H1 (cell line): Measurements from ENCODE around the gene AFAP1L2. TPM values are rescaled to one million over a fixed set of nuclear protein-coding genes. Genes with fewer than 3 reads are reported as not detected.

ENCODE experiments used
- CTCF ChIA-PET: fragments of 300-600 bp; sonication (Branson Sonifier 250); formaldehyde crosslinking; loops from one replicate; lab custom pipeline; 2021; ENCODE audit not compliant: partially characterized antibody; lab: Charles Lee
- POLR2A ChIA-PET: fragments of 300-600 bp; sonication (Branson Sonifier 250); formaldehyde crosslinking; loops from one replicate; lab custom pipeline; 2021; ENCODE audit warnings: inconsistent platforms; ENCODE audit not compliant: partially characterized antibody; lab: Charles Lee
- DNase-seq, 2 experiments: peaks; one replicate each; pipeline versions ENCODE4 v3.0.0 to v3.0.0-alpha.2; 2010 to 2022; ENCODE audit warnings: low spot score in 2 of 2, low read depth in 1 of 2, mixed read lengths in 1 of 2
- FAIRE-seq: peaks from 2 replicates; lab custom pipeline; 2011; peaks lifted over from hg19 to GRCh38; lab: Jason Lieb, UNC
- H2AFZ ChIP-seq: 2 replicates; pipeline ENCODE4 v1.8.1; 2012; ENCODE audit warnings: low read length, inconsistent platforms
- H2AK5ac ChIP-seq: 2 replicates; pipeline ENCODE4 v1.6.1; 2013; ENCODE audit warnings: low read depth, low read length
- H2BK120ac ChIP-seq: replicated peaks from 2 replicates; pipeline ENCODE3; 2013; ENCODE audit warnings: low read depth, low read length, inconsistent platforms
- H2BK12ac ChIP-seq: 2 replicates; pipeline ENCODE4 v1.6.1; 2013; ENCODE audit warnings: low read depth, low read length
- H2BK15ac ChIP-seq: 2 replicates; pipeline ENCODE4 v1.6.1; 2013; ENCODE audit warnings: low read length
- H2BK20ac ChIP-seq: 2 replicates; pipeline ENCODE4 v1.6.1; 2013; ENCODE audit warnings: low read length
- H2BK5ac ChIP-seq: 2 replicates; pipeline ENCODE4 v1.6.1; 2013; ENCODE audit warnings: low read depth, low read length
- H3K14ac ChIP-seq: 2 replicates; pipeline ENCODE4 v1.6.1; 2013; ENCODE audit warnings: inconsistent platforms; ENCODE audit not compliant: insufficient read length
- H3K18ac ChIP-seq: 2 replicates; pipeline ENCODE4 v1.6.1; 2013; ENCODE audit warnings: low read length; ENCODE audit errors: extremely low read depth
- H3K23ac ChIP-seq: 2 replicates; pipeline ENCODE4 v1.6.1; 2013; ENCODE audit warnings: inconsistent platforms; ENCODE audit not compliant: insufficient read length
- H3K23me2 ChIP-seq: 2 replicates; pipeline ENCODE4 v1.6.1; 2013; ENCODE audit warnings: low read depth, low read length
- H3K27ac ChIP-seq: 2 replicates; pipeline ENCODE4 v1.6.1; 2011; ENCODE audit warnings: low read depth, low read length, inconsistent platforms
- H3K27me3 ChIP-seq, 4 experiments: replicated peaks in 1 of 4; 1 replicate in 1 of 4; 2 replicates in 3 of 4; pipeline versions ENCODE4 v1.6.1 to v1.8.1; 2011 to 2013; ENCODE audit warnings: low read length in 3 of 4, mild to moderate bottlenecking in 3 of 4, inconsistent platforms in 2 of 4, mixed read lengths in 2 of 4, moderate library complexity in 1 of 4; ENCODE audit not compliant: control insufficient read depth in 3 of 4, insufficient read depth in 3 of 4; ENCODE audit errors: extremely low read depth in 1 of 4
- H3K36me3 ChIP-seq, 4 experiments: 2 replicates each; pipeline versions ENCODE4 v1.6.1 to v1.8.1; 2011 to 2013; ENCODE audit warnings: mild to moderate bottlenecking in 4 of 4, low read length in 3 of 4, moderate library complexity in 2 of 4, control low read depth in 1 of 4, inconsistent platforms in 1 of 4; ENCODE audit not compliant: insufficient read depth in 4 of 4, control insufficient read depth in 2 of 4
- H3K4ac ChIP-seq: replicated peaks from 2 replicates; pipeline ENCODE3; 2013; ENCODE audit warnings: low read length, low read depth, mixed read lengths, inconsistent platforms; ENCODE audit not compliant: insufficient read length
- H3K4me1 ChIP-seq, 4 experiments: replicated peaks in 1 of 4; 1 replicate in 1 of 4; 2 replicates in 3 of 4; pipeline versions ENCODE4 v1.6.1 to v1.8.1; 2011 to 2013; ENCODE audit warnings: low read length in 3 of 4, inconsistent platforms in 2 of 4, mixed read lengths in 1 of 4; ENCODE audit not compliant: insufficient read depth in 4 of 4, control insufficient read depth in 3 of 4
- H3K4me2 ChIP-seq, 2 experiments: 2 replicates each; pipeline versions ENCODE4 v1.6.1 to v1.8.1; 2011 to 2013; ENCODE audit warnings: low read depth in 2 of 2, low read length in 2 of 2, control low read depth in 1 of 2, inconsistent platforms in 1 of 2, mild to moderate bottlenecking in 1 of 2; ENCODE audit not compliant: insufficient read depth in 1 of 2
- H3K4me3 ChIP-seq, 4 experiments: fragments of 200-600, 300-600 bp in 1 of 4; sonication (generic), shearing (Covaris generic), sonication (Bioruptor Twin) in 1 of 4; 2 replicates each; pipeline versions ENCODE4 v1.5.1 to v1.8.1; 2011 to 2016; ENCODE audit warnings: low read length in 4 of 4, low read depth in 3 of 4, control low read depth in 2 of 4, inconsistent platforms in 2 of 4, mild to moderate bottlenecking in 2 of 4, mixed read lengths in 1 of 4, moderate library complexity in 1 of 4; ENCODE audit not compliant: insufficient read depth in 2 of 4; ENCODE audit errors: extremely low read depth in 1 of 4
- H3K56ac ChIP-seq: replicated peaks from 2 replicates; pipeline ENCODE3; 2013; ENCODE audit warnings: low read depth, mild to moderate bottlenecking, mixed read lengths, low read length, inconsistent platforms; ENCODE audit not compliant: insufficient read length
- H3K79me1 ChIP-seq: 2 replicates; pipeline ENCODE4 v1.6.1; 2013; ENCODE audit warnings: low read depth, low read length, control low read depth
- H3K79me2 ChIP-seq, 2 experiments: 2 replicates each; pipeline versions ENCODE4 v1.6.1 to v1.8.1; 2012 to 2013; ENCODE audit warnings: low read length in 2 of 2, mild to moderate bottlenecking in 2 of 2, inconsistent platforms in 1 of 2; ENCODE audit not compliant: insufficient read depth in 2 of 2, control insufficient read depth in 1 of 2
- H3K9ac ChIP-seq, 4 experiments: replicated peaks in 1 of 4; 1 replicate in 1 of 4; 2 replicates in 3 of 4; pipeline versions ENCODE4 v1.6.1 to v1.8.1; 2011 to 2013; ENCODE audit warnings: low read depth in 3 of 4, low read length in 3 of 4, control low read depth in 2 of 4, mild to moderate bottlenecking in 2 of 4, moderate library complexity in 2 of 4, inconsistent platforms in 1 of 4; ENCODE audit errors: extremely low read depth in 1 of 4
- H3K9me3 ChIP-seq, 2 experiments: 2 replicates each; pipeline versions ENCODE4 v1.6.1 to v1.8.1; 2012 to 2013; ENCODE audit warnings: mild to moderate bottlenecking in 2 of 2, moderate library complexity in 2 of 2, control low read depth in 1 of 2, inconsistent platforms in 1 of 2, low read depth in 1 of 2, low read length in 1 of 2, mixed read lengths in 1 of 2; ENCODE audit not compliant: insufficient read depth in 2 of 2
- H4K20me1 ChIP-seq, 2 experiments: replicated peaks in 1 of 2; 2 replicates each; pipeline versions ENCODE3 to v1.8.1; 2011 to 2013; ENCODE audit warnings: inconsistent platforms in 2 of 2, low read length in 2 of 2, mild to moderate bottlenecking in 1 of 2; ENCODE audit not compliant: insufficient read depth in 2 of 2, control insufficient read depth in 1 of 2
- H4K5ac ChIP-seq: 2 replicates; pipeline ENCODE4 v1.6.1; 2013; ENCODE audit warnings: low read length, low read depth, mixed read lengths, inconsistent platforms; ENCODE audit not compliant: insufficient read length
- H4K8ac ChIP-seq: 2 replicates; pipeline ENCODE4 v1.8.0; 2013; ENCODE audit warnings: mild to moderate bottlenecking, moderate library complexity, low read length, inconsistent platforms; ENCODE audit not compliant: insufficient read depth; ENCODE audit errors: extremely low read depth
- H4K91ac ChIP-seq: replicated peaks from 2 replicates; pipeline ENCODE3; 2013; ENCODE audit warnings: low read length, mixed read lengths, inconsistent platforms; ENCODE audit not compliant: insufficient read length
- ATF2 ChIP-seq: IDR thresholded peaks from 2 replicates; pipeline ENCODE4 v1.6.1; 2012; ENCODE audit warnings: low read length, inconsistent platforms
- BRCA1 ChIP-seq: IDR thresholded peaks from 2 replicates; pipeline ENCODE4 v1.6.1; 2012; ENCODE audit warnings: low read depth, low read length, improper control_type of control experiment
- CREB1 ChIP-seq: IDR thresholded peaks from 2 replicates; pipeline ENCODE4 v1.6.1; 2012; ENCODE audit warnings: inconsistent platforms
- GABPA ChIP-seq: IDR thresholded peaks from 2 replicates; pipeline ENCODE4 v1.6.1; 2011; ENCODE audit warnings: mild to moderate bottlenecking, low read length, moderate library complexity, borderline replicate concordance; ENCODE audit not compliant: insufficient read depth
- HDAC2 ChIP-seq, 2 experiments: fragments of 300-600 bp in 1 of 2; sonication (generic) in 1 of 2; IDR thresholded peaks; 2 replicates each; pipeline ENCODE4 v1.6.1; 2011 to 2012; ENCODE audit warnings: low read depth in 2 of 2, low read length in 2 of 2, mild to moderate bottlenecking in 2 of 2, moderate library complexity in 2 of 2, borderline replicate concordance in 1 of 2, inconsistent platforms in 1 of 2
- JUND ChIP-seq: IDR thresholded peaks from 2 replicates; pipeline ENCODE4 v1.6.1; 2011; ENCODE audit warnings: mild to moderate bottlenecking, improper control_type of control experiment, low read length
- KDM1A ChIP-seq: fragments of 200-600, 300-600 bp; sonication (generic); IDR thresholded peaks from 2 replicates; pipeline ENCODE4 v1.7.1; 2016; ENCODE audit warnings: mild to moderate bottlenecking, low read length, borderline replicate concordance
- KDM4A ChIP-seq: IDR thresholded peaks from one replicate; pipeline ENCODE4 v1.7.1; 2012; ENCODE audit warnings: low read depth, mild to moderate bottlenecking, moderate library complexity, low read length, inconsistent platforms; ENCODE audit not compliant: severe bottlenecking
- KDM5A ChIP-seq: fragments of 200-600 bp; IDR thresholded peaks from 2 replicates; pipeline ENCODE4 v1.7.1; 2012; ENCODE audit warnings: mild to moderate bottlenecking, low read length, inconsistent platforms, mixed read lengths
- RAD21 ChIP-seq, 2 experiments: IDR thresholded peaks in 1 of 2; conservative IDR thresholded peaks in 1 of 2; 2 replicates each; pipeline ENCODE4 v1.6.1; 2011; ENCODE audit warnings: low read depth in 2 of 2, low read length in 2 of 2, improper control_type of control experiment in 1 of 2, inconsistent platforms in 1 of 2, mild to moderate bottlenecking in 1 of 2, moderate library complexity in 1 of 2
- SIN3A ChIP-seq, 2 experiments: IDR thresholded peaks in 1 of 2; conservative IDR thresholded peaks in 1 of 2; 2 replicates each; pipeline ENCODE4 v1.6.1; 2011 to 2012; ENCODE audit warnings: low read length in 2 of 2, improper control_type of control experiment in 1 of 2, low read depth in 1 of 2, mild to moderate bottlenecking in 1 of 2
- TBP ChIP-seq: IDR thresholded peaks from 2 replicates; pipeline ENCODE4 v1.6.1; 2011; ENCODE audit warnings: low read depth, low read length, improper control_type of control experiment
- WGBS, 2 experiments: shearing (Covaris generic) in 1 of 2; methylation state at CpG; one replicate each; pipeline versions ENCODE4 v1.1.6 to v1.1.7; 2013 to 2015; ENCODE audit warnings: low lambda C conversion rate in 2 of 2, mixed read lengths in 2 of 2, inconsistent platforms in 1 of 2, low coverage in 1 of 2, missing lambda C conversion rate in 1 of 2; ENCODE audit not compliant: insufficient replicate concordance in 2 of 2, insufficient coverage in 1 of 2, insufficient read length in 1 of 2; ENCODE audit errors: extremely low coverage in 1 of 2, missing lambda C conversion rate in 1 of 2; 5-methylcytosine and 5-hydroxymethylcytosine counted together
- polyA plus RNA-seq, 7 experiments: library from polyadenylated mRNA; depleted of rRNA in 3 of 7; stranded (reverse) in 5 of 7; unstranded in 2 of 7; fragments of >200 nt in 5 of 7; fragments of 200-250 nt in 2 of 7; gene quantifications; 1 replicate in 5 of 7; 2 replicates in 1 of 7; 4 replicates in 1 of 7; pipeline versions ENCODE4 v1.2.1 to v1.2.3, GENCODE V29; 2011 to 2013; ENCODE audit warnings: missing spikeins in 2 of 7, mixed read lengths in 2 of 7
- total RNA-seq: library from RNA; stranded (reverse); fragmentation: NEBNext Ultra II Directional; extraction: Animal tissue kit (Norgen Biotek cat#: 25700); gene quantifications from 2 replicates; pipeline ENCODE4 v1.2.1, GENCODE V29; 2021

The AFAP1L2 gene
- total and polyA plus RNA-seq, 2 of the 8 experiments (the other 6 are each of a cell fraction or from before 2014, with no cell fraction given): 3.9 to 6.4 TPM

GRCh38 chr10:114262496-114262895 is 141.8 kb downstream of the AFAP1L2 start:
- H3K4me2 ChIP-seq: no peak overlapping the region
- FAIRE-seq: no peak
- POLR2A ChIA-PET: no interaction called here

More at GRCh38 chr10:114262496-114262895, 141.8 kb downstream of the AFAP1L2 start:
- Histone ChIP-seq H3K4me1 (no peaks in the 10 kb centered on the region), H3K14ac (no peak overlapping the region), H2AK5ac (no peak overlapping the region), H3K27me3 (no peaks in the 10 kb centered on the region), H3K79me2 (no peaks in the 10 kb centered on the region), H3K4me3 (no peak overlapping the region), H3K4ac (no peak overlapping the region), H3K9me3 (no peaks in the 10 kb centered on the region), H3K79me1 (no peaks in the 10 kb centered on the region), H4K20me1 (no peaks in the 10 kb centered on the region), H4K91ac (no peak overlapping the region), H3K23me2 (no peaks in the 10 kb centered on the region), H2BK15ac (no peak overlapping the region), H2BK12ac (no peak overlapping the region), H2AFZ (no peak overlapping the region), H3K9ac (no peak overlapping the region), H2BK120ac (no peak overlapping the region), H3K36me3 (no peaks in the 10 kb centered on the region), H3K18ac (no peak overlapping the region), H2BK20ac (no peak overlapping the region), H3K27ac (no peak overlapping the region), H3K23ac (no peak overlapping the region), H4K8ac (no peak overlapping the region), H4K5ac (no peak overlapping the region), H3K56ac (no peak overlapping the region), H2BK5ac (no peak overlapping the region)
- TF ChIP-seq TBP: no peak
- no peak for TF ChIP-seq BRCA1
- TF ChIP-seq RAD21 (IDR thresholded peaks at IDR 0.05 in 1 of 2, conservative IDR thresholded peaks at IDR 0.05 in 1 of 2; ENCODE audit: low read depth in 2 of 2, low read length in 2 of 2): no peak
- TF ChIP-seq KDM5A: no peak
- no peak for TF ChIP-seq JUND
- no peak for TF ChIP-seq KDM1A
- TF ChIP-seq KDM4A: no peak
- no peak for TF ChIP-seq ATF2
- TF ChIP-seq SIN3A (conservative IDR thresholded peaks at IDR 0.05 in 1 of 2, IDR thresholded peaks at IDR 0.05 in 1 of 2; ENCODE audit: low read depth in 1 of 2, low read length in 2 of 2): no peak
- TF ChIP-seq GABPA: no peak
- TF ChIP-seq HDAC2 (IDR thresholded peaks at IDR 0.05; ENCODE audit: borderline replicate concordance in 1 of 2, low read depth in 2 of 2, low read length in 2 of 2): no peak
- no peak for TF ChIP-seq CREB1
- DNase-seq: no peak
- CTCF ChIA-PET: interaction anchor here (0.6 to 2.3 kb wide), 7 partner anchors 13 to 175 kb away, joined by 3 to 7 read pairs (median 3); no protein-coding TSS in a partner anchor
- 91% methylated on average over 4 of the region's 4 CpGs; no CpG with 5 or more reads in 1 of the 2 experiments for WGBS, 2 experiments
